OCI-LY7 (cell line): ENCODE results near the gene DTHD1.

Source experiments
- CTCF ChIP-seq: fragments of 200-600 bp; sonication (generic); conservative IDR thresholded peaks from 2 replicates; pipeline ENCODE4 v1.5.1; 2014; ENCODE audit warnings: mild to moderate bottlenecking, antibody characterized with exemption, low read length, moderate library complexity, mixed read lengths
- EZH2phosphoT487 ChIP-seq: fragments of 200-600 bp; sonication (generic); IDR thresholded peaks from 2 replicates; pipeline ENCODE4 v1.6.1; 2018; ENCODE audit warnings: low read depth, borderline replicate concordance, mild to moderate bottlenecking, mixed run types, antibody characterized with exemption, low read length, moderate library complexity, mixed read lengths

GRCh38 chr4:36304138-36304681 lies 22.8 kb downstream of the DTHD1 start:
- TF ChIP-seq CTCF (no peak), EZH2phosphoT487 (no peak)
